ENCODE measurements around the gene C1orf122.
A peak's percentile ranks its signal among the peaks of the same experiment; 100 is the strongest.
"Not testable (repeated sequence)": the region's sequence is repeated elsewhere in the genome, so short reads cannot be mapped to it uniquely, and the experiment has no call there.

The C1orf122 gene
- total RNA-seq, result 22.9 to 64.8 (median 36.5) reads per million in 17 experiments

DNA sequence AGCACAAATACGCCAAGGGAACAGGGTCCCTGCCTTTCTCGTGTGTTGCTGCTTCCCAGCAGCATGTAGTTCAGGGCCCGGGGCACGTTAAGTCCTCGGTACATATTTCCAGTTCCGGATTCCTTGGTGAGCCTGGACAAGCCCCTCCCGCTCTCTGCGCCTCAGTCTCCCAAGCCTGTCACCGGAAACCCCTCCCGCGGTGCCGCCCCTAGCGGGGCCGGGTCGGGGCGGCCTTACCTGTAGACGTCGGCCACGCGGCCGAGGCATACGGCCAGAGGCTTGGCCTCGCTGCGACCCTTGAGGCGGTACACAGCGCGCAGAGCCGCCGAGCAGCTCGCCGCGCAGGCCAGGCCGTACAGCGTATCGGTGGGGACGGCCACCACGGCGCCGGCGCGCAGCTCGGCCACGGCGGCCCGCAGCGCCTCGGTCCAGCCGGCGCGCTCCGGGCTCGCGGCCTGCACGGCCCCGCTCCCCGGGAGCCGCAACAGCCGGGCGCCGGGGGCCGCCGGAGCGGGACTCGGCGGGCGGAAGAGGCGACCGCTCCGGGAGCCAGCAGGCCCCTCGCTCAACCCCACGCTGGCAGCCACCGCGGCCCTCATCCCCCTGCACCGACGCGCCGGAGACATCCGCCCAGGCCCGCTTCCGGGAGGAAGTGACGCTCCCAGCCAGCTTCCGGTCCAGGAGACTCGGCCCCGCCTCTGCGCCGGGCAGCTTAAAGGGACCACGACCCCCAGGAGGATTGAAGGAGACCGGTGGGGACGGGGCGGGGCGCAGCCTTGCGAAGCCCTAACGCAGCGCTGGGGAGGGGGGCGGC, at the start of gene C1orf122, which contains the start of gene YRDC:
Gene C1orf122, plus strand, starts transcription at position 236 of the 814 bp plus-strand sequence. CDS start 615 bp downstream, outside the sequence.
Gene YRDC, minus strand, starts transcription at position 654 of the 814 bp plus-strand sequence. Its CDS starts 28 bp downstream, at position 626.
- DNase-seq, result peak; percentile 94 to 97 (median 96)

DNA sequence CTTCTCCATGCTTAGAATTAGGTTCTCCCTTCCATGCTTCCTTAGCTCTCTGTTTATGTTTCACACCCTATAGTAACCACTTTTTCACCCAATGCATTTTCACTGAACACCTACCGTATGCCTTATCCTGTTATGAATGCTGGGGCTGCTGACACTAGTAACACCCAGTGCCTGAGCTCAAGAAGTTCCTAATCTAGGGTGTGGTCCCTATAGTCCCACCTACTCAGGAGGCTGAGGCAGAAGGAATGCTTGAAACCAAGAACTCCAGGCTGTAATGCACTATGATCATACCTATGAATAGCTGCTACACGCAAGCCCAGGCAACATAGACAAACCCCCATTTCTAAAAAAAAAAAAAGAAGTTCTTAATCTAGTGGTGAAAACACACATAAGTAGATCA, 48.1 kb upstream of the C1orf122 start:
- no peak for DNase-seq

DNA sequence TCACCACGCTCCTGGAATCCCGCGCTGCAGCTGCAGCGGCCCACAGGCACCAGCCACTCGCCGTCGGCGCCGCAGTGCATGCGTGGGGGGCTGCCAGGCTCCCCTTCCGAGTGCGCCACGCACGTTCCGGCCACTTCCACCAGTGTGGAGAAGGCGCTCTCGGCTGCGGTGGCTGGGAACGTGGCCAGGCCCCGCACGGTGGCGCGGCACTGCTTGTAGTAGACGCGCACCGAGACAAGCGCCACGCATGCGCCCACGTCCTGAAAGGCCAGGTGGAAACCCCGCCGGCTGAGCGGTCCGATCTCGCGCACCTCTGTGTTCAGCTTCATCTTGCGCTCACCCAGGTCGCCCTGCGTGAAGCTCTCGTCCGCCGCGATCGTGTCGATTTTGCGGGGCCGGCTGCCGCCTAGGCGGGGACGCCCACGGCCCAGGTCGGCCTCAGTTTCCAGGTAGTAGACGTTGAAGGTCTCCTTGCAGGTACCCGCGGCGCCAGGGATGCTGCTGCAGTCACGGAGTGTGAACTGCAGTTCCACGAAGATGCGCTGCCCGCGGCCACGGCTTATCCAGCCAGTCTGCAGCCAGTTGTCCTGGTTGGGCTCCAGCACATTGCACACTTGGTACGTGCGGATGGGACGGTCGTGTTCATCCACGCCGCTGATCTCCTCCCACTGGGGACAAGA, 46.0 kb upstream of the C1orf122 start:
- DNase-seq, result no peak

DNA sequence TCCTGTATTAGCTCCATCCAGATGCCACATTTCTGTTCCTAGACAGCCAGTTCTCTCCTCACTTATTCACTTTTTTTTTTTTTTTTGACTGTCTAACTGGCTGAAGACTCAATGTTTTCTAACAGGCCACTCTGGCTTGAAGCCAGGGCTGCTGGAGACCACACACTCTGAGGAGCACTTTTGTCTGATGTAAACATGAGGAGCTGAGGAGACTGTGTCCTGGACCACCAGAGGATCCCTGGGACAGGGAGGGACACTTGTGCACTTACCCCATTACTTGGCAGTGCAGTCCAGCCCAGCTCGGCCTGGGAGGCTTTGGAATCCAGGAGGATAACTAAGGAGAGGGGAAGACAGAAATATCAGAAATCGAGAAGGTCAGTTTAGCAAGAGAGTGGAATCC, 45.1 kb upstream of the C1orf122 start:
- no peak for DNase-seq

DNA sequence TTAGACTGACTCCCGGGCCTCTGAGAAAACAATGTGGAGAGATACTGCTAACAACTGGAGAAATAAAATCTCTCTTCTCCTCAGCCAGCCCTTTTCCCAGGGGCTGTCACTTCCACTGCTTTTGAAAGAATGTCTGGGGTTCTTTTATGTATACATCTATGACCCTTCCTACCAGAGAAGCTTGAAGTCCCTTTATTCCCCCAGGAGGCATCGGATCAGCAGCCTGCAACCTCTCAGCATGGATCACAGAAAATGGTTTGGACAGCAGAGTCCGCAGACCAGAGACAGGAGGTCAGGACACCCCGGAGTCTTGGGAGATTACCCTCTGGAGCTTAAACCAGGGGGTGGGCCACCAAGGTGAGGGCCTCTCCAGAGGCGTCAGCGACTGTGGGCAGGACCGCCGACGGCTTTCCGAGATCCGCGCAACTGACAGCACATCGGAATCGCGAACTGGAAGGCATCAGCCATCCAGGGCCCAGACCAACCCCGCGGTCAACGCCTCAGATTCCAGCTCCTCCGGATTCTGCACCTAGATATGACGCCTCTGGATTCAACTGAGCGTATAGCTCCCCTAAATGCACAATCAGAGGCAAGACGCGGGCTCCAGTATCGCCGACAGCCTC, 43.7 kb upstream of the C1orf122 start:
- DNase-seq, result no peak

DNA sequence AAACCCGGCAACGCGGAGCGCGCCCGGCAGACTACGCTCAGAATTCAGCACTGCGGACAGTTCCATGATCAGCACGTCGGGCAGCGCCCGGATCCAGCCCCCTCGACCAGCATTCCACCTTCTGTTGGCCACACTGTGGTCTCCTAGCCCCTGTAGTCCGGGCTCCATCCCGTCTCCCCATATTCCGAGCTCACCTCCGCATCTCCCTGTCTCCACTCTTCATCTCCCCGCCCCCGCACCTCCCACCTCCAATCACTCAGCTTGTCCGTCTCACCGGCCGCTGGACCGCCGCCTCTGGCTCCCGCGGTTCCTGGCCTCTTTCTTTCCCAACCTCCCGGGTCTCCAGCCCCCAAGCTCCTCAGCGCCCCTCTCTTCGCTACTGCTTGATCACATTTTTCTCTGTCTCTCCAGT, 43.2 kb upstream of the C1orf122 start:
- DNase-seq, result peak; percentile 44 to 66 (median 52)

DNA sequence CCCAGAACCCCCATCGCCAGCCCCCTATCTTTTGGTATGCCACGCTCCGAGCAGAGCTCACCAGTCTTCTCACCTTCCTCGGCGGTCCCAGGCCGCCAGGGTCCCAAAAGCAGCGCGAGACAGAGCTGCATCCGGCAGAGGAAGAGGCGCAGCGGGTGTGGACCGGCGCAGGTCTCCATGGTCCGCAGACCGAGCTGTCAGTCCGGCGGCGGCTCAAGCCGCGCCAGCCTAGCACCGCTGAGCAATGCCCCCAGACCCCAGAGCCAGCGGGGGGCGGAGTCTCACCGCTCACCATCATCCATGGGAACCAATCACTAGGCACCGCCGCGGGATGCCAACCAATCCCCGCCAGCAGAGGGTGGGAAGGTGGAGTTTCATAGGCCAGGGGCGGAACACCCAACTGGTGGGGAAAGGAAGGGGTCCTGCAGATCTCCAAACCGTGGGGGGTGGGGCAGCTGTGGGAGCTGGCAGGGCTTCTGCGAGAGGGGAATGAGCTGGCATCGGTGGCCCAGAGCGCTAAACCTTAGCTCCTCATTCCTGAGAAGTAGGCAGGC, 42.6 kb upstream of the C1orf122 start, which contains the start of gene EPHA10:
Gene EPHA10, minus strand, starts transcription at position 233 of the 554 bp plus-strand sequence. Its CDS starts 54 bp downstream, at position 179.
- no peak for DNase-seq

DNA sequence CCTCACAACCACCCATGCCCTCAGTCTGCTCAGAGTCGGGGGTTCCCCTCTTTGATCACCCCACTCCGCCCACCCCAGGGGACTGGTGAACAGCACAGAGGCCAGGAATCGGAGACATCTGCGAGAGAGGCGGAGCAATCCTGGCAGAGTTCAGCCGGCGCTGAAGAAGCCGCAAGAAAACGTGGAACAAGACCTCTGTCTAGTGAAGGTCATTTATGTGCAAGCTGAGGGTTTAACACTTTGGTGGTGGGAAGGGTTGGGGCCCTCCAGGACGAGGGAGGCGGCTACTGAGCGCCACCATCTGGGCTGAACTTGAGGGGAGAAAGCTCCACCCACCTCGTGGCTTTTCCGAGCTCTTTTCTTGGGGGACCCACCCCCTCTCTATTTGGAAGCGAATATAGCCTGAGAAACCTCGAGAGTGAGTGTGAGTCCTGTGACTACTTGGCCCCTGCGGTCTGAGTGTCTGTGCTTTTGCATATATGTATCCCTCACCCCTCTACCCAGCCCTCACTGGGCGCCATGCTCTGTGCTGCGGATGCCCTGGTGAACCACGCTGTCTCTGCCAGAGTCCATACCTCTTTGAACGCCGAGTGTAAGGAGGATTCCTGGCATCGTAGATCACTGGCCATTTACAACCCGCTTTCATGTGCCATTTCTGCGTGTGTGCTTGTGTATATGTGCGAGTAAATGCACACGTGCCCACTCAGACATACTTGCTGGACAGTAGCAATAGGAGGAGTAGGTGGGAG, 41.5 kb upstream of the C1orf122 start:
- DNase-seq, result no peak

DNA sequence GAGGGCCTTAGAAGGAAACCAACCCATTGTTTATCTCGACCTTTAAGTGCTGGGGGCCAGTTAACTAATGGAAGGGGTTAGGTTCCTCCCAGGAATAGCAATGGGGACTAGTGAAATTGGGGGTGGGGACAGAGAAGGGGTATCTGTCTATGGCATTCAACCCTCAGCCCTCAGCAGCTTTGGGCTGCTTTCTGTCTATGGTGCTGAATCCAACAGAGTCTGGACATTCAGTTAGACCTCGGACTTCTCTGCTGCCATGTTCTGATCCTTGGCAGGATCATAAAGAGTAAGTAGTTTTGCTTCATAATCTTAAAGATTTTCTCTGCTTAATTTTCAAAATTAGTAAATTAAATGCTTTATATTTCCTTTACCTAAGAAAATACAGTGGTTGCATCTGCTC, 40.1 kb upstream of the C1orf122 start:
- DNase-seq, result no peak

DNA sequence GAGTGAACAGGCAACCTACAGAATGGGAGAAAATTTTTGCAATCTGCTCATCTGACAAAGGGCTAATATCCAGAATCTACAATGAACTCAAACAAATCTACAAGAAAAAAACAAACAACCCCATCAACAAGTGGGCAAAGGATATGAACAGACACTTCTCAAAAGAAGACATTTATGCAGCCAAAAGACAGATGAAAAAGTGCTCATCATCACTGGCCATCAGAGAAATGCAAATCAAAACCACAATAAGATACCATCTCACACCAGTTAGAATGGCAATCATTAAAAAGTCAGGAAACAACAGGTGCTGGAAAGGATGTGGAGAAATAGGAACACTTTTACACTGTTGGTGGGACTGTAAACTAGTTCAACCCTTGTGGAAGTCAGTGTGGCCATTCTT, 36.1 kb upstream of the C1orf122 start:
- not testable (repeated sequence) for DNase-seq

DNA sequence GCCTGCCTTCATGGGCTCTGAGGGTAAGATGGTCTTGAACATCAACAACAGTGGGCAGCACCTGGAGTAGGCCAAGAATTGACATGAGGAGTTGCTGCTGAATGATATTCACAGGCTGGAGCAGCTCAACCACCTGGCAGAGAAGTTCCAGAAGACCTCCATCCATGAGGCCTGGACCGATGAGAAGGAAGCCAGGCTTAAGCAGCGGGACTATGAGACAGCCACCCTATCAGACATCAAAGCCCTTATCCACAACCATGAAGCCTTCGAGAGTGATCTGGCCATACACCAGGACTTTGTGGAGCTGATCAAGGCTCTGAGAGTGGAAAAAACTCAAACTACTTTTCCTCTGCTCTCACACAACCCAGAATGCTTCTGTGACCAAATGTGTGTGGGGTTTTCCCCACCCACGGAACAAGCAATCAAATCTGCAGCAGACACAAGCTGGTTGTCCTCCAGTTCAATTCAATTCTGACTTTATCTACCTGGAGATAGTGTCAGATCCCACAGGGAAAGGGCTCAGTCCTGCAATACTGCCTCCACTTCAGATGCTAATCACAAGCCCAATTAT, 30.6 kb upstream of the C1orf122 start:
- DNase-seq, result no peak

DNA sequence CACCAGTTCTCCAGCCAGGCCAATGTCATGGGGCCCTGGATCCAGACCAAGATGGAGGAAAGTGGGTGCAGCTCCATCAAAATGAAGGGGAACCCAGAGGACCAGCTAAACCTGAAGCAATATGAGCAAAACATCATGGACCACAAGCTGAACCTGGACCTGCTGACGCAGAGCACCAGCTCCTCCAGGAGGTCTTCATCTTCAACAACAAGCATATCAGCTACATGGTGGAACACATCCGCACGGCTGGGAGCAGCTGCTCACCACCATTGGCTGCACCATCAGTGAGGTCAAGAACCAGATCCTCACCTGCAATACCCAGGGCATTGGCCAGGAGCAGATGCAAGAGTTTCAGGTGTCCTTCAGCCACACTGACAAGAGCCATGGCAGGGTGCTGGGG, 28.9 kb upstream of the C1orf122 start:
- no peak for DNase-seq

DNA sequence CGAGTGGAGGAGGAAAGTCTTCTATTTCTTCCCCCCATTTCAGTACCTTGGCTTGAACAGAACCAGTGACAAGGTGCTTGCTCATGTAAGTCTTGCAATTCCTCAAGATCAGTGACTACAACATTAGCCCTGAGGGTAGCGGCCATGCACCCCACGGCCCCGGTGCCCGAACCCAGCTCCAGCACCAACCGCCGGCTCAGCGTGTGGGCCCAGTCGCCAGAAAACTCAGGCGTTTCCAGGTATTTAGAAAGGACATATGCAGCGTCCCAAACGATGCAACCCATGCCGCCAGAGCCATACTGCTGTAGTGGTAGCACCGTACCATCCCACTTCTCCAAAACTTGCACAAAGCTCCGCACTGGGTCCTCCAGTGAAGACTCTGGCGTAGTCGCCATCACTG, 25.1 kb upstream of the C1orf122 start:
- no peak for DNase-seq

DNA sequence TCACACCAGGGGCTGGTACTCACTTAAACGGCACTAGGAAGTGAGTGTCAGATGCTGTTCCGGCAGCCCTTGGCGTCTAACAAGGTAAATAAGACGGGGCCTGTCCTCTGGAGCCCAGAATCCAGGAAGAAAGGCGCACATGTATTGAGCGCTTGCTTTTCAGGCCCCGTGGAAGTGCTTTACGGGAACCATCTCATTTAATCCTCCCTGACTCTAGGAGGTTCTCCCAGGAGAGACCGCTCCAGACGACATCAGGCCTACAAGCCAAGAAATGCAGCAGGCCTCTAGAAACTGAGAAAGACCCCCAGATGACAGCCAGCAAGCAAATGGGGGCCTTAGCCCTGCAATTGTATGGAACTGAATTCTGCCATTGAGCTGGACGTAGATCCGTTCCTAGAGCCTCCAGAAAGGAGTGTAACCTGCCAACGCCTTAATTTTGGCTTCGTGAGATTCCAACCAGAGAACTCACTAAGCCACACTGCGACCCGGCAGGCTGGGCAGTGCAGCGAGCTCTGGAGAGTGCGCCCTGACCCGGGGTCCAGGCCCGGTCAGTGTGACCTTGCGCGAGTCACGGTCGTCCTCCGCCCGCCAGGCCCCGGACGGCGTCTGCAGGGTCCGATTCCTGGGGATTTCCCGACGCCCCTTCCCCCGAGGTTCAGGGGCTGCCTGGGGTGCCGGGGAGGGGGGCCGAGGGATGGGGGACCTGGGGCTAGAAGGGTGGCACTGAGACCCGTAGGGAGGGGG, 14.5 kb upstream of the C1orf122 start:
- no peak for DNase-seq

DNA sequence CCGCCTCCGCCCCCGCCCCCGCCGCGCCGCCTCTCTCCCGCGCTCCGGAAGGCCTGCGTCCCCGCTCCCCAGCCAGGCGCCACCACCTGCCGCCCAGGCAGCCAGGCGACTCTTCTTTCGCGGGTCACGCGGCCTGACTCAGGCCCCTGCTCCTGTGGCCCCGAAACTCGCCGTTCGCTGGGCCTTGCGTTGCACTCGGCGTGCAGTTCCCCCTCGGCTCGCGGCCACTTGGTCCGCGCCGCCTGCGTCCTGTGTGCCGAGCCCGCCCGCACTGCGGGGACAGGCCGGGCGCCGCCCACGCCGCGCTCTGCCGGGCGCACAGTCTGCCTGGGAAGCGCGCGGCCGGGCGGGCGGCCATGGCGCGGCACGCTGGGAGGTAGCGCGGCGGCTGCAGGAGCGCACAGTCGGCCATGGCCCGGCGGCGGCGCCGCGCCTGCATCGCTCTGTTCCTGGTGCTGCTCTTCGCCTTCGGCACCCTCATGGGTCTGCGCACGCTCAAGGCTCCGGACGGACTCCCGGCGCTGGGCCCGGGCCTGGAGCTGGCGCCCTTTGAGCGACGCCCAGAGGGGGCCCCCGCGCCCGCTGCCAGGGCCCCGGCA, 13.7 kb upstream of the C1orf122 start, which contains the start of gene MANEAL:
Gene MANEAL, plus strand, starts transcription at position 75 of the 599 bp plus-strand sequence. Its CDS starts 336 bp downstream, at position 411.
- peak; percentile 68 to 88 (median 80) for DNase-seq

DNA sequence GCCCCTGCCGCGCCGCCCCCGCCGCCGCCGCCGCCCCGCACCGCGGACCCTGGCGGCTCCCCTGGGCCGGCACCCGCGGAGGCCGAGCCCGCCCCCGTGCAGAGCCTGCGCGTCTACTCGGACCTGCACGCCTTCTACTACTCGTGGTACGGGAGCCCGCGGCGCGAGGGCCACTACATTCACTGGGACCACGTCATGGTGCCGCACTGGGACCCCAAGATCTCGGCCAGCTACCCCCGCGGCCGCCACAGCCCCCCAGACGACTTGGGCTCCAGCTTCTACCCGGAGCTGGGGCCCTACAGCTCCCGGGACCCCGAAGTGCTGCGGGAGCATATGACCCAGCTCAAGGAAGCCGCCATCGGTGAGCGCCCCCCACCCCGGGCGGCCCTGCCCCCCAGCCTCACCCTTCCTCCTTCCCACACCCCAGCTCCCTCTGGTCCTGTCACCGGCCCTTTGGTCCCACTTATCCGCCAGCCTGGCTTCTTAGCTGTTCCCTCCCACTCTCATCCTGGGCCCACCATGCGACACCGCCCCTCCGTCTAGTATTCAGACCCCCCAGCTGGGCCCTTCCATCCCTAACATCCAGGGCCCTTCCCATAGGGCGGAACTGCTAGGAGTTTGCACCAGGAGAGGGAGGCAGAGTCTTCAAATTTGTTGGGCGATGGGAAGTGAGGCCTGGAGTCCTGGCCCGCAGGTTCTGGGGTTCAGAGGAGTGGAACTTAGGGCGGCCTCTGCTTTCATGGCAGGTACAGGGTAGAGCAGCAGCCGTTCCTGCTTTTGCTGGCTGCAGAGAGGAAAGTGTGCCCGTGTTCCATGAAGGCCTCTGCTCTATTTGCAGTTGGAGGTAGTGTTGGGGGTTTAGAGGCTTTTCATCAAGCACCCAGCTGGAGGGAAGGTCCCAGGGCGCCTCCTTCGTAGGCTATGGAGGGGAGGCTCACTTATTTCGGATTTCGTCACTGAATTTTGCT, 12.9 kb upstream of the C1orf122 start:
- DNase-seq, result peak in 2 of 4 experiments; percentile 12 to 17

DNA sequence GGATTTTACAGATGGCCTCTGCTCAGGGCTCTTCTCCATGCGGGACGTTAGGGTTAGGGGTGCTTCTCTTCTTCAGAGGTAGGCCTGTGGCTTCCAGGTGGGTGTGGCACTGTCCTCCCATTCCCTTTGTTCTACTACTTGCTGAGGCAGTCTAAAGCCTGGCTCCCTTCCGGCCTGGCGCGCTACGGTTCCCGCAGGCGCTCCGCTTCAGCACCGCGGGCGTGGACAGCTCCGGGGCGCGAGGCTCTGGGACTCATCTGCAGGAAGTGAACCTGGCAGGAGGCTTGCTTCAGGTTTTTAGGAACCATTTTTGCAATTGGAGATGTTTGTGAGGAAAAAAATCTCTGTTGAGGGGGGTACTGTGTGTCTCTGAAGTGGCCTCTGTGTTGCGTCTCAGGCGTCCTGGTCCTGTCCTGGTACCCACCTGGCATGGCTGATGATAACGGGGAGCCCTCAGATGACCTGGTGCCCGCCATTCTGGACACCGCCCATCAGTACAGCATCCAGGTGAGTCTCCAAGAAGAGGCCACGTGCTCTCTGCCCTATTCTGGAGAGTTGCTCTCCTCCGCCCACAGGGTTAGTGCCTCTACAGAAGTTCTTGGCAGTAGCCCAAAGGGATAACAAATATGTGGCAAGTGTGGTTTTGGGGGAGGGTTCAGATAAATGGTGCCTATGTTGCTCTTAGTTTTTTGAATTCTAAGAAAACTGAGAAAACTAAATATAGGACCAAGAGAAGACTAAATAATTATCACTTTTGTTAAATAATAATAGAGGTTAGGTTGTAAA, 12.1 kb upstream of the C1orf122 start:
- DNase-seq, result peak; percentile 54 to 81 (median 64)

DNA sequence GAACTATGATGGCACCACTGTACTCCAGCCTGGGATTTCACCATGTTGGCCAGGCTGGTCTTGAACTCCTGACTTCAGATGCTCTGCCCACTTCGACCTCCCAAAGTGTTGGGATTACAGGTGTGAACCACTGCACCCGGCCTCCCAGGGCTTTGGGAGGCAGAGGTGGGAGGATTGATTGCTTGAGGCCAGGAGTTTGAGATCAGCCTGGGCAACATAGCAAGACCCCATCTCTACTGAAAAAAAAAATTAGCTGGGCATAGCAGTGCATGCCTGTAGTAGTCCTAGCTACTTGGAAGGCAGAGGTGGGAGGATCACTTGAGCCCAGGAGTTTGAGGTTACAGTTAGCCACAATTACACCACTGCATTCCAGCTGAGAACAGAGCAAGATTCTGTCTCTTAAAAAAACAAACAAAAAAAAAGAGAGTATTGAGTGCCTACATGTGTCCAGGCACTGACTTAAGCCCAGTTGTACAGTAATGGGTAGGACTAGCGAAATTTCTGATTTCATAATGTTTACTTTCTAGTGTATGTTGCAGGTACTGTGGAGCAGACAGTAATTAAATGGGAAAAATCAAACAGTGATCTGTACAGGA, 9.7 kb upstream of the C1orf122 start:
- DNase-seq, result no peak
